Parathyroid adenoma (tissue), 2 donors: Measurements from ENCODE around the gene ARMH1.

Experiments used
- H2AFZ ChIP-seq: fragments of 300-600 bp; sonication (generic); one replicate; pipeline ENCODE4 v1.7.0; 2017; ENCODE audit warnings: antibody characterized with exemption, mild to moderate bottlenecking
- H3K27ac ChIP-seq: fragments of 300-600 bp; sonication (generic); one replicate; pipeline ENCODE4 v1.7.0; 2017
- H3K27me3 ChIP-seq: fragments of 300-600 bp; sonication (generic); one replicate; pipeline ENCODE4 v1.7.0; 2017; ENCODE audit warnings: low read length; ENCODE audit not compliant: control insufficient read depth, insufficient read depth
- H3K36me3 ChIP-seq: fragments of 300-600 bp; sonication (generic); one replicate; pipeline ENCODE4 v1.7.0; 2017; ENCODE audit warnings: low read length; ENCODE audit not compliant: control insufficient read depth, insufficient read depth
- H3K4me1 ChIP-seq: fragments of 300-600 bp; sonication (generic); one replicate; pipeline ENCODE4 v1.7.0; 2017; ENCODE audit warnings: control low read depth
- H3K4me2 ChIP-seq: fragments of 300-600 bp; sonication (generic); one replicate; pipeline ENCODE4 v1.7.0; 2017; ENCODE audit warnings: low read length
- H3K4me3 ChIP-seq: fragments of 300-600 bp; sonication (generic); one replicate; pipeline ENCODE4 v1.7.0; 2017; ENCODE audit warnings: low read depth, low read length
- H3K79me2 ChIP-seq: fragments of 300-600 bp; sonication (generic); one replicate; pipeline ENCODE4 v1.7.0; 2017; ENCODE audit warnings: control low read depth
- H3K9ac ChIP-seq: fragments of 300-600 bp; sonication (generic); one replicate; pipeline ENCODE4 v1.7.0; 2017; ENCODE audit warnings: mild to moderate bottlenecking
- H3K9me3 ChIP-seq: fragments of 300-600 bp; sonication (generic); one replicate; pipeline ENCODE4 v1.7.0; 2017; ENCODE audit warnings: low read length; ENCODE audit not compliant: control insufficient read depth
- TF ChIP-seq, protein P1 (sequence below): fragments of 300-600 bp; sonication (generic); IDR thresholded peaks from one replicate; pipeline ENCODE4 v1.7.0; 2017; ENCODE audit warnings: antibody characterized with exemption, mild to moderate bottlenecking
- donor health status: primary hyperparathyroidism.

The ARMH1 gene

DNA sequence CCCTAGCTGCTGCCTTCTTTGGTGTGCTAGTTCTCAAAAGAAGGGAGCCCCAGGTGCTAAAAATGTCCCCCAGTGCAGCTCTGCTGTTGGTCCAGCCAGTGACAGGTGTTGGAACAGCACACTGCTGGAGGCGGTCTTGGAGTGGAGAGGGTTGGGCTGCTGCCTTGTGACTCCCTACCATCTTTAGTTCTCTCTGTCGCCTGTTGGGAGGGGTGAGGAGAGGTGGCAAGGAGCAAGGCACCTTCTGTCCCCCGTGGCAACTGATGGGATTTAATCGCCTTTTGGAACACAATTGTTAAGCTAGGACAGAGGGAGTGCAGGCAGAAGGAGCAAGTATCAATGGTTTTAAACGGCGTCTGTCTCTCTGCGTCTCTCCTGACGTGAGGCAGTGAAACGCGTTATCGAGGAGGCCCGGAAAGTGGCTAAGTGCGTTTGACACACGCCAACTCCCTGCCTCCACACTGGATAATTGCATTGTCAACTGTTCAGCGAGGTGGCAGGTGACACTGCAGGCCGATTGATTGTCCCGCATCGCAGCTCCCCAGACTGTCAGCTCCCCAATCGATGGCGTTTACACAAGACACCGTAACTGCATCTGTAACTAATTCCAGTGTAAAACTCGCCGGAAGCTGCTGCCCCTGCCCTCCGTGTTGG, 34.2 kb upstream of the ARMH1 start:
- H3K36me3 ChIP-seq, result no peaks in the 10 kb centered on the region
- H2AFZ ChIP-seq, result no peak overlapping the region
- H3K4me1 ChIP-seq, result no peaks in the 10 kb centered on the region
- TF ChIP-seq, protein P1, sequence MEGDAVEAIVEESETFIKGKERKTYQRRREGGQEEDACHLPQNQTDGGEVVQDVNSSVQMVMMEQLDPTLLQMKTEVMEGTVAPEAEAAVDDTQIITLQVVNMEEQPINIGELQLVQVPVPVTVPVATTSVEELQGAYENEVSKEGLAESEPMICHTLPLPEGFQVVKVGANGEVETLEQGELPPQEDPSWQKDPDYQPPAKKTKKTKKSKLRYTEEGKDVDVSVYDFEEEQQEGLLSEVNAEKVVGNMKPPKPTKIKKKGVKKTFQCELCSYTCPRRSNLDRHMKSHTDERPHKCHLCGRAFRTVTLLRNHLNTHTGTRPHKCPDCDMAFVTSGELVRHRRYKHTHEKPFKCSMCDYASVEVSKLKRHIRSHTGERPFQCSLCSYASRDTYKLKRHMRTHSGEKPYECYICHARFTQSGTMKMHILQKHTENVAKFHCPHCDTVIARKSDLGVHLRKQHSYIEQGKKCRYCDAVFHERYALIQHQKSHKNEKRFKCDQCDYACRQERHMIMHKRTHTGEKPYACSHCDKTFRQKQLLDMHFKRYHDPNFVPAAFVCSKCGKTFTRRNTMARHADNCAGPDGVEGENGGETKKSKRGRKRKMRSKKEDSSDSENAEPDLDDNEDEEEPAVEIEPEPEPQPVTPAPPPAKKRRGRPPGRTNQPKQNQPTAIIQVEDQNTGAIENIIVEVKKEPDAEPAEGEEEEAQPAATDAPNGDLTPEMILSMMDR, result no peak
- no peak overlapping the region for H3K4me2 ChIP-seq
- no peaks in the 10 kb centered on the region for H3K27me3 ChIP-seq
- H3K9ac ChIP-seq, result no peak overlapping the region
- H3K9me3 ChIP-seq, result no peaks in the 10 kb centered on the region
- no peaks in the 10 kb centered on the region for H3K79me2 ChIP-seq
- no peak overlapping the region for H3K27ac ChIP-seq
- no peak overlapping the region for H3K4me3 ChIP-seq

DNA sequence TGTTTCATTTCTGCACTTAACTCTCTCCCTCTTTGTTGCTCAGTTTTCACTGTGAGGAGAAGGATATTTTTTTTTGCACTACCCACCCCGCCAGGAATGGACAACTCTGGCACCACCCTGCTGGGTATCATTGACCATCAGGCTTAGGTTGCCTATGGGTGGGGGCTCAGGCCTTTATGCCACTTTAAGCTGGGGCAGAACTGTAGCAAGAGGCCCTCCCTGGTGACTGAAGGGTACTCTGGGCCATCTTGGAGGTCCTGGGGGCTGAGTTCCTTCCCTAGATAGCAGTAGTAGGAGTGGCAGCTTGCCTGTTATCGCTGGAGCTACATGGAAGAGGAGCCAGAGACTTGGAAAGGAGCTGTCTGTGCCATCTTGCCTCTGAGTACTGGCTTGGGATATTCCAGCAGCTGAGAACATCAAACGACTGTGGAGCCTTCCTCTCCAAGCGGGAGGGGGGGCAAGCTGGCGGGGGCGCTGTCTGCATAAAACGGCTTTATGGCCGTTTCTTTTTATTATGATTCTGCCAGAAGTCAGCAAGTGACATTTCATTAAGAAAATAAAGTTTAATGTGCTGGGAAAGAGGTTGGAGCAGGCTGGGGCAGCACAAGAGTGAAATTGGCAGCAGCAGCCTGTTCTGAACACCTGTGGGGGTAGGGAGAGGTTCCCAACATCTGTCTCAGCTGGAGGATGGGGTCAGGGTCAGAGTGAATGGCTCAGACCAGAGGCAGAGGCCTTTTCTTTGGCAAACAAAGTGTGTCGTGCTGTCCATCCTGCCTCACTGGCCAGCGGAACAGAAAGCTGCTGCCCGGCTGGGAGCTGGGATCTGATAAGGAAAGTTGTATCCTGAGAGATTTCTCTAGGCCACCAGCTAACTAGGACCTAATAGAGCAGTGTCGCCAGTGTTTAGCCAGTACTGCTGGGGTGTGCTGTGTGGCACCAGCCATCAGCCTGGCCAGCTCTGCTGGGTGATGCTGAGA, 33.1 kb upstream of the ARMH1 start:
- TF ChIP-seq, protein P1, result no peak
- H3K27ac ChIP-seq, result no peak overlapping the region
- H3K4me3 ChIP-seq, result no peak overlapping the region

DNA sequence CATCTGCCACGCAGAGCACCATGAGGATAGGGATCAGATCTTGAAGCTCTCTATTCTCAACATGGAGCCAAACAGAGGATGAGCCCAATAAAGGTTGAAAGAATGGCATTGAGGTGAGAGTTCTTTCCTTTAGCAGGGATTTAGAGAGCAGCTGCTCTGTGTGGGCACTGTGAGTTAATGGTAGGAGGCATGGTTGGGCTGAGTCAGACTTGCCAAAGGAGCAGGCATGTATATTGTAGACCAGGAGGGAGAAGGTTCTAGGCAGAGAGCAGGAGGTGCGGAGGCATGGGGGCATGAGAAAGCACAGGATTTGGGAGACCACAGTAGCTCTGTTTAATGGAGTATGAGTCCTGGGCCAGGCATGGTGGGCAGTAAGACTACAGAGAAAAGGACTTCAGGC, 32.3 kb upstream of the ARMH1 start:
- Histone ChIP-seq H3K27ac (no peak overlapping the region), H3K36me3 (no peaks in the 10 kb centered on the region), H3K9ac (no peak overlapping the region), H3K4me2 (no peak overlapping the region), H3K4me3 (no peak overlapping the region), H3K9me3 (no peaks in the 10 kb centered on the region), H2AFZ (no peak overlapping the region), H3K27me3 (no peaks in the 10 kb centered on the region), H3K79me2 (no peaks in the 10 kb centered on the region), H3K4me1 (no peaks in the 10 kb centered on the region)
- TF ChIP-seq, protein P1, result no peak

More for the DNA sequence above, 33.1 kb upstream of the ARMH1 start:
- Histone ChIP-seq H3K79me2 (no peaks in the 10 kb centered on the region), H3K9me3 (no peaks in the 10 kb centered on the region), H2AFZ (no peak overlapping the region), H3K4me2 (no peak overlapping the region), H3K4me1 (no peaks in the 10 kb centered on the region), H3K9ac (no peak overlapping the region), H3K36me3 (no peaks in the 10 kb centered on the region), H3K27me3 (no peaks in the 10 kb centered on the region)

DNA sequence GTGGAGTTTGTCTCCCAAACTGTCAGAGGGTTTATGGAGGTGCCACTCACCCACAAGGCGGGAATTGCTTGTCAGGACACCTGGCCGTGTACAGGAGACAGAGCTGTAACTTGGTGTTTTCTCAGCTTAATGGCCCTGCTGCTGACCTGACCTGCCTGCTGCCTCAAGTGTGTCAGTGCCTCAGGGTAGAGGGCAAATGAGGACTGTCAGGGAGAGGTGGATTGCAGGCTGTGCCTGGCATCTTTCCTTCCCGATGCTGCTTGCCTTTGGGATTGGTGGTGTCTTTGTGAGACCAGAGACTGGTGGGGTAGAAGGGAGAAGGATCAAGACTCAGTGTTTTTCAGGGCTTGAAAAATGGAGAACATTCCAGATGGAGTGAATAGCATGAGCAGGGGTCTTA, 31.6 kb upstream of the ARMH1 start:
- Histone ChIP-seq H3K4me1 (no peaks in the 10 kb centered on the region), H3K4me3 (no peak overlapping the region), H3K36me3 (no peaks in the 10 kb centered on the region)

More for the DNA sequence above, 31.6 kb upstream of the ARMH1 start:
- no peak overlapping the region for H3K27ac ChIP-seq
- H3K9ac ChIP-seq, result no peak overlapping the region
- H3K9me3 ChIP-seq, result no peaks in the 10 kb centered on the region
- no peaks in the 10 kb centered on the region for H3K27me3 ChIP-seq
- no peak overlapping the region for H2AFZ ChIP-seq
- H3K4me2 ChIP-seq, result no peak overlapping the region
- TF ChIP-seq, protein P1, result no peak
- H3K79me2 ChIP-seq, result no peaks in the 10 kb centered on the region
